DMS53 treated with DMSO at 0.1 percent for 48 hours (cell line): ENCODE results near the gene CNOT1.

Source experiments
- DNase-seq: peaks from one replicate; lab custom pipeline; 2025; ENCODE audit not compliant: unreplicated experiment; lab: John Stamatoyannopoulos, UW

Gene CNOT1

DNA sequence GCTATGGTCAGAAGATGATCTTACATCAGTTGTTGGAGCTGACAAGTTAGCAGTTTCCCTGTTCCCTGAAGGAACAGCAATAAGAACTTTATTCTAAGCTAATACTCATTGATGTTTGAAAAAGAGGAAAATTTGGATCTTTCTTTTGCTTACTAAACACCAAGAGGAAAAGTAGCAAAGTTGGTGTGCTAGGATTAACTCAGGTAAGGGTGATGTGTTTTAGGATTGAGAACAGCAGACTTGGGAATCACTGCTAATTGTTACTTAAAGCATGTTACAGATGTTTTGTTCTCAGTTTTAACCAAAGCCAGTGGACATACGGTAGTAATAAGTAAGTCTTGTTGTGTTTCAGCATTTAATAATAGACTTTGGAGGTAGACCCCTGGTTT lies 110.7 kb downstream of the CNOT1 start:
- DNase-seq, result no peak

DNA sequence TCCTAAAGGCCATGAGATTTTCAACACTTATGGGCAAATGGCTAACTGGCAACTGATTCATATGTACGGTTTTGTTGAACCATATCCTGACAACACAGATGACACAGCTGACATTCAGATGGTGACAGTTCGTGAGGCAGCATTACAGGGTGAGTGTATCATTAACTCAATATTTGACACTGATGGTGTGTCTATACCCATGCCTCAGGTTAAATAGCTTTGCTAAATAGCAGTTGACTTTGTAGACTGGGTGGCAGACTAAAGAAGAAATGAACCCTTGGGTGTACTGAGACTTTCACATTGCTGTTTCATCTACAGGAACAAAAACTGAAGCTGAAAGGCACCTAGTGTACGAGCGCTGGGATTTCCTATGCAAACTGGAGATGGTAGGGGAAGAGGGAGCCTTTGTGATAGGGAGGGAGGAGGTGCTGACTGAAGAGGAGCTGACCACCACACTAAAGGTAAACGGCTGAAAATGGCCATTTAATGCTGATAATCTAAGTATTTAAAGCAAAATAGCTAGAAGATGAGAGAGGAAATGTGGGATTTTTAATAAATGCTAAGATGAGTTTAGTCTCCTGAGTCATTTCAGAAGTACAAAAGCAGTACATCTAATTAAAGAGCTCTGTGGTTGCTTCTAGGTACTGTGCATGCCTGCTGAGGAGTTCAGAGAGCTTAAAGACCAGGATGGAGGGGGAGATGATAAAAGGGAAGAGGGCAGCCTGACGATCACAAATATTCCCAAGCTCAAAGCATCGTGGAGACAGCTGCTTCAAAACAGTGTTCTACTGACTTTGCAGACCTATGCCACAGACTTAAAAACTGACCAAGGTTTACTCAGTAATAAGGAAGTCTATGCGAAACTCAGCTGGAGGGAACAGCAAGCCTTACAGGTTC lies 111.3 kb downstream of the CNOT1 start:
- DNase-seq, result no peak

DNA sequence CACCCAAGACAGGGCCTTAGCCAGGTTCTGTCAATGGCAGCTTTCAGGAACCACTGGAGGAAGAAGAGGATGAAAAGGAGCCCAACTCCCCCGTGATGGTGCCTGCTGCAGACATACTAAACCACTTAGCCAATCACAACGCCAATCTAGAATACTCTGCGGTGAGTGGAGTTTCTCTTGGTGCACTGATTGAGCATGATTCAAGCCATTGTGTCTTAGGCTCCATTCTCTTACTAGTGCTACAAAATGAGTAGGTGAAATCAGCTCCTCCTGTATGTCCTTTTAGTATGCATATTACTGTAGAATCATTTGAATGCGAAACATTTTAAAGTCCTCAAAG lies 112.9 kb downstream of the CNOT1 start:
- DNase-seq, result no peak

DNA sequence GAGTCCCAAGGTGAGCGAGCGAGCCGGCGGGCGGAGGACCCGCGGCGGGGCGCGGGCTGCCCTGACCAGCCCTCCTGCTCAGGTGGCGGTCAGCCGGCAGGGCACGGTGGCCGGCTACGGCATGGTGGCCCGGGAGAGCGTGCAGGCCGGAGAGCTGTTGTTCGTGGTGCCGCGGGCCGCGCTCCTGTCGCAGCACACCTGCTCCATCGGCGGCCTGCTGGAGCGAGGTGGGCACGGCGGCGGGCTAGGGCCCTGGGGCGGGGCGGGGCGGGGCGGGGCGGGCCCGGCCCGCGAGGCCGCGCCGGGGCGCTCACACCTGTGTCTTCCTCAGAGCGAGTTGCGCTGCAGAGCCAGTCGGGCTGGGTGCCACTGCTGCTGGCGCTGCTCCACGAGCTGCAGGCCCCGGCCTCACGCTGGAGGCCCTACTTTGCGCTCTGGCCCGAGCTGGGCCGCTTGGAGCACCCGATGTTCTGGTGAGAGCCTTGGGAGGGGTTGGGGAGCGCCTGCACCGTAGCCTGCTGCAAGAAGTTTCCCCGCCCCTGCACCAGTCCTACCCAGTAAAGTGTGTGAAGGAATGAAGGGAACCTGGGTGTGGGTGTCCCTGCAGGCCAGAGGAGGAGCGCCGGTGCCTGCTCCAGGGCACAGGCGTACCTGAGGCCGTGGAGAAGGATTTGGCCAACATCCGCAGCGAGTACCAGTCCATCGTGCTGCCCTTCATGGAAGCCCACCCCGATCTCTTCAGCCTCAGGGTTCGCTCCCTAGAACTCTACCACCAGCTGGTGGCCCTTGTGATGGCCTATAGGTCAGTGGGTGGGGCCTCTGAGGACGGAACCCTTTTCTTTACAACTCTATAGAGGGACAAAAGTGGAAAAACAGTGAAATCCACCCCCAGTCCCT lies 113.5 kb downstream of the CNOT1 start:
- DNase-seq, result no peak

DNA sequence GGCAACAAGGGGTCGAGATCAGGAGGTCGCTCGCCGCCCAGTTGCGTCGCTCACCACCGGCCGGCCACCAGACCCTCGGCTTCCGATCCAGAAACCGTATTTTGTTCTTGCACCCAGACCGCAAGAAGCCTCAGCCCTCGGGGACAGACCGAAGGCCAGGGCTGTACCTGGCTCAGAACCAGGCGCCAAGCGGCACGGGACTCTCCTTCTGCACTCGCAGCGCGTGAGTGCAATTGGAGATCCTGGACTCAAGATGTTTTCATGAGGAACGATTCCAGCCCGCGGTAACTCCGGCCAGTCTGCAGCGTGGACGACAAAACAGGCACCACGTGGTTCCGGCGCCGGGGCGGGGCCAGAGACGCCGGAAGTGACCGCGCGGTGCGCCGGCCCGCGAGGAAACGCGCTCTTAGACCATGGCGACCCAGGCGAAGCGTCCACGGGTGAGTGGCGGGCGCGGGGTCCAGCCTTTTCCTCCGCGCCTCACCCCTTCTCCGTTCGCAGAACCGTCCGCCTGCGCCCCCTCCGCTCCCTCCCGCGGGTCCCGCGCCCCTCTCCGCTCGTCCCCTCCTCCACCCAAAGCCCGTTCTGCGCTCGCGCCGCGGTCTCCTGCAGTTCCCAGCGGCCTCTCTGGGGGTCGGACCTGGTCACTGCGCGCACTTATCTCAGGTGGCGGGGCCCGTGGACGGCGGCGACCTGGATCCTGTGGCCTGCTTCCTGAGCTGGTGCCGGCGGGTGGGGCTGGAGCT lies 114.3 kb downstream of the CNOT1 start, which contains the start of gene SETD6:
SETD6 (plus strand) TSS at position 393 of the 746 bp plus-strand sequence; CDS start at position 414, 21 bp downstream.
- DNase-seq, result peak; percentile 64

DNA sequence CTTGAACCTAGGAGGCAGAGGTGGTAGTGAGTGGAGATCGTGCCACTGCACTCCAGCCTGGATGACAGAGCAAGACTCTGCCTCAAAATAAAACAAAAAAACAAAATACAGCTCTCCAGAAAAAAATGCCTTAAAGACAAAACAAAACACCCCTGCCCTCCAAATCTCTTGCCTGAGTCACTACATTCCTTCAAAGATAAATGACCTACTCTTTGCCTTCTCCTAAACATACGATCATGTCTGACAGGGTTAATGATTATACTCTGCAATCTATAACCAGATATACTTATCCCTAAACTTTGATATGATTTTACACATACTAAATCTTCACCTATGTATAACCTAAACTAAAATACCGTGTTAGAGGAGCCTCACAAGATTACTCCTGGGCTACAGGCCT lies 115.8 kb downstream of the CNOT1 start:
- no peak for DNase-seq

DNA sequence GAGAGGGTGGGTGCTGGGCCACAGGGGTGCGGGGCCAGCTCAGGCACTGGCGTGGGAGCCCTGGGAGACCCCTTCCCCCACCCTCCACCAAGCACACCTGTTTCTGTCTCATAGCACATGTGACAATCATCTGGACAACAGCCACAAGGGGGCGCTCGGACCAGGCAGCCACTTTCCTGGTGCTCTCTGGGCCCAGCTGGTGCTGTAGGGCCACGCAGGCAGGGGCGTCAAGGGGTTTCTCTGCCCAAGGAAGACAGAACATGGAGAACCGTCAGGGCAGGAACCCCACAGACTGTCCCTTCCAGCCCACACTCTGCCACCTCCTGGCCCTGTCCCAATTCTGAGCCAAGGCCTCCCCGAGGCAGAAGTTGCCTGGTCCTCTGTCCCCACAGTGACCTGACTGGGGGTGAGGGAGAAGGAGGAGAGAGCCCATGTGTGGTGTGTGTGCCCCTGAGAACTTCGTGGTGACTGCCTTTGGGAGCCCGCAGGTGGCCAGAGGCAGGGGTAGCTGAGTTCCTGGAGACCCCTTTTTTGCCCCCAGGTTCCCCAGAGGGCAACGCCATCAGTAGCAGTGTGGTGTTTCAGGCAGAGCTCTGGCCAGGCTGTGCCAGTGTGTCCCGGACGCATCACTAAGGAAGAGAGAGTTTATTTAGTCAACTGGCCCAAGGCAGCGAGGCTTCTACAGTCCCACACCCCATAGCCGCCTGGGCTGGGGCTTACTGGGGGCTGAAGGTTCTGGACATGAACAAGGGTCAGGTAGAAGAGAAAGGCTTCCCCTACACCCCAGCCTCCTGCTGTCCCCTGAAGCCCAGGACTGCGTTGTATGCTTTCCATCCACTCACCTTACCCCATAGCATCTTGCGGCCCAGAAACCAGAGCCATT lies 117.5 kb downstream of the CNOT1 start:
- DNase-seq, result peak; percentile 11

DNA sequence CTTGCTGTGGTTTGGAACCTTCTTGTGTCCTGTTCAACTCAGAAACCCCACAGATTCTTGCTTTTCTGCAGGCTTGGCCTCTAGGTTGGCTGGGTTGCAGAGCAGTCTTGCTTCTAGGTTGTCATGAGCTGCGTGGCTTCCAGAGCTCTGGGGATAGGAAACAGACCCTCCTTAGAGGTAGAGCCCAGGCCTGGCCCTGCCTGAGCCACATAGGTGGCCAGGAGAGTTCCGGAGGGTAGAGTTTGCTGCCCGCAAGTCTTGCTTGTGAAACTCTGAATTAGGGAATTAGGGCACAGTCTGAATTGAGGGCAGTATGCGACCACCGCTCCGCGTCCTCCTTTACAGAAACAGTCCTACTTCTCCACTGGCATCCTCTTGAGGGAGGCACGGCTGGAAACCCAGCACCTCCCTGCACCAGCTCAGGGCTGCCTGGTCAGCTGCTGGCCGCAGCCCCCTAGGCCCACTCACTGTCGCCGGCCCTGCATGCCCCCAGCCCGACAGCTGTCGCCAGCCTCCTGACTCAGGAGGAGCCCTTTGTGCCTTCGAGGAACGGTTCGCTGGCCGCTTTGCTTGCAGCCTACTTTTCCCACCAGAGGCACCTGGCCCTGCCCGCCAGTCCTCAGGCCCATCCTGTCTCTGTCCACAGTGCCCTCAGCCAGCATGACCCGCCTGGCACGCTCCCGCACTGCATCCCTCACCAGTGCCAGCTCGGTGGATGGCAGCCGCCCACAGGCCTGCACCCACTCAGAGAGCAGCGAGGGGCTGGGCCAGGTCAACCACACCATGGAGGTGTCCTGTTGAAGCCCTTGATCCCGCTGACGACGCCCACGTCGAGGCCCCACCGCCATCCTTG lies 118.6 kb downstream of the CNOT1 start:
- DNase-seq, result no peak

DNA sequence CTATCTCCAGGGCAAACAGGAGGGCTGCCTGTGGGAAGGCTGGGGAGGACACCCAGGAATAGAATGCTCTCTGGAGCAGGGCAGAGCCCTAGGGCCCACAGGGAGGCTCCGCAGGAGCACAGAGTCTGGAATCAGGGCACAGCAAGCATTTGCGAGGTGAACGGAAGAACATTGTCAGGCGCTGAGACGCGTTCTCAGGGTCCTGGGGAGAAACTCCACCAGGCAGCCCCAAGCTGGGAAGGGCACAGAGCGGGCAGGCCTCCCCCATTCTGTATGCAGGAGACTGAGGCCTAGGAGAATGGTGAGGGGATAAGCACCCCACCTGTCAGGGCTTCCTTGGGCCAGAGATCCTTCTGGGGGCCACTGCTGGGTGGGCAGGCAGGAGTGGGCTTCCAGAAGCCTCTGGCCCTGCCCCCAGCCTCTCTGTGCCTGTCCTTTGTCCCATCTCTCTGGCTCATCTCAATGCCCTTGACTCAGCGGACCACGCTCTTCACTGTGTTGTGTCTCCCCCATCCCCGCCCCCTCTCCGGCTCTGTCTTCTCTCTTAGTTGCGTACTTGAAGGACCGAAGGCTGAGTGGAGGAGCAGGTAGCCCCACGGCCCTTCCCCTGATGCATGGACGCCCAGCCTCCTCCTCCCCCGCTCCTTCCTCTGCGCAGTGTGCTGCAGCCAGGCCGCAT lies 119.4 kb downstream of the CNOT1 start:
- DNase-seq, result no peak

DNA sequence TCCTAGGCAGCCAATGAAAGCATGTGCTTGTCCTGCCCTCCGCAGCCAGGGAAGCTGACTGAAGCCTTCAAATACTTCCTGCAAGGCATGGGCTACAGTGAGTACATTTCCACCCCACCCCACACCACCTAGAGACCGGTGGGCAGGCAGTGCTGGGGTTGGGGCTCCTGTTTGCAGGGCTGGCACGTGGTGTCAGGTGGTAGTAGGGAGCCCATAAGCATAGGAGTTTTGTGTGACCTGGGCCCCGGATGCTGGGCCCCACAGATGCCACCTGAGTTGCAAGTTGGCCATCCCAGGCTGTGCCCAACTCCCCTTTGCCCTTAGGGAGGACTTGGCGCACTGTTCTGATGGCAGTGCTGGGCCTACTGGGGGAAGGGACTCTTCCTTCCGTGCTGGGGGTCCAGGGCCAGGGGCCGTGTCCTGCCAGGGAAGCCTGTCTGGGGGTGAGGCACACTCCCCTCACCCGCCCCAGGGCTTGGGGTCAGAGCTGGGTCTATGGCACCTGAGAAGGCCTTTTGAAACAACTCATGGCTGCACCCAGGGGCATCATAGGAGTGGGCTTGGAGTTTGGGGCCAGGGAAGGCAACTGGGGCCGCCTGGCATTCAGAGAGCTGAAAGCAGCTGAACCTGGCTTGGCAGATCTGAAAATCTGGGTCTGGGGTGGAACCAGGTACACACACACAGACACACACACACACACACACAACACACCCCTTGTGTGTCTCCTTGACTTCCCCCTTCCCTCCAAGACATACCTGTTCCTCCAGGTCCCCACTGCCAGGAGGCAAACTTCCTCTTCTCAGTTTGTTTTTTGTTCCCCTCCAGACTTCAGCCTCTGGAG lies 120.2 kb downstream of the CNOT1 start:
- no peak for DNase-seq

DNA sequence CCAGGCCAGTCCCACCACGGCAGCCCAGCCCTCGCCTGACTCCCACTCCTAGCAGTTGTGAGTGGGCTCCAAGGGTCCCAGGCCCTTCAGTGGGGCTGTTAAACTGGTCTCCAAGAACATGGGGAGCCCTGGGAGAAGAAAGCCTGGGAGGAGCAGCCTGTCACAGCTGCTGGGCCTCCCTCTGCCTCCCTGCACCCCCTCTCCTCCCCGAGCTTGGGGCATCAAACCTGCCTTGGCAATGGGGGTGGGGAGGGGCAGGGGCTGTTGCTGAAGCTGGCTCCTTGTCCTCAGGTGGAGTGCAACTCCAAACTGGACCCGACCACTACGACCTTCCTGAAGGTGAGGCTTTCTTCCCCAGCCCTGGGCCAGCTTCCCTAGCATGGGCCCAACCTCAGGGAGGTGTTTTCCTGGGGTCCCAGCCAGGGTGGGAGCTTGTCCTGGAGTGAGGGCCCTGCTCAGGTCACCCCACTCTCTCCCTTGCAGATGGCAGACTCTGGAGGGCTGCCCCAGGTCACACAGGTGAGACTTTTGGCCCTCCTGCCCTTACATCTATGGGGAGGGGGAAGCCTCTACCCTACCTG lies 120.9 kb downstream of the CNOT1 start:
- no peak for DNase-seq

DNA sequence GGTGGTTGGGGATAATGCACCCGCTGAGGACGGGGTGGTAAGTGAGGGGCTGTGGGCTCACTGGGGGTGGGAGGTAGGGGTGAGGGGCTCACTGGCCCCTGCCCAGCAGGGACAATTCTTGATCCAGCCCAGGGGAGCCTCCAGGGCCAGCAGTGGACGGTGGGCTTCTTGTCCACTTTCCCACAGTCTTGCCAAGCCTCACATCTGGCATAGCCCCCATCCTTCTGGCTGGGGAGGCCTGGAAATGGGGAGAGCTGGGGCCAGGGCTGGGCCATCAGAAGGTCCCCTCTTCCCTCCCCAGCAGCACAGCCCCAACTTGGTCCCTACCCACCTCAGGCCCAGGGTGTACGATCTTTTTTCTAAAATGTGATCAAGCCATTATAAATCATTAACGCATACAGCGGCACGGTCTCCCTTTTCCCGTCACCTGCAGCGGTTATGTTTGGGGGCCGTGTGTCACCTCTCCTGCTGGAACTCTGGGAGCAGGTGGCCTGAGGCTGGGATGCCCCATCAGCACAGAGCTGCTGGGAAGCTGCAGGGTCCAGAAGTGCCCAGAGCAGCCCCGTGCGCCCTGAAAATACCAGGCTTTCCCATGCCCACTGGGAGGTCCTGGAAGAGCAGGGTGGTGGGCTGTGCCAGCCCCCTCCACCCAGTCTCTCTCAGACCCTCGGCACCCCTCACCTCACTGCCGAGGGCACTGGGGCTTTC lies 121.5 kb downstream of the CNOT1 start:
- no peak for DNase-seq

DNA sequence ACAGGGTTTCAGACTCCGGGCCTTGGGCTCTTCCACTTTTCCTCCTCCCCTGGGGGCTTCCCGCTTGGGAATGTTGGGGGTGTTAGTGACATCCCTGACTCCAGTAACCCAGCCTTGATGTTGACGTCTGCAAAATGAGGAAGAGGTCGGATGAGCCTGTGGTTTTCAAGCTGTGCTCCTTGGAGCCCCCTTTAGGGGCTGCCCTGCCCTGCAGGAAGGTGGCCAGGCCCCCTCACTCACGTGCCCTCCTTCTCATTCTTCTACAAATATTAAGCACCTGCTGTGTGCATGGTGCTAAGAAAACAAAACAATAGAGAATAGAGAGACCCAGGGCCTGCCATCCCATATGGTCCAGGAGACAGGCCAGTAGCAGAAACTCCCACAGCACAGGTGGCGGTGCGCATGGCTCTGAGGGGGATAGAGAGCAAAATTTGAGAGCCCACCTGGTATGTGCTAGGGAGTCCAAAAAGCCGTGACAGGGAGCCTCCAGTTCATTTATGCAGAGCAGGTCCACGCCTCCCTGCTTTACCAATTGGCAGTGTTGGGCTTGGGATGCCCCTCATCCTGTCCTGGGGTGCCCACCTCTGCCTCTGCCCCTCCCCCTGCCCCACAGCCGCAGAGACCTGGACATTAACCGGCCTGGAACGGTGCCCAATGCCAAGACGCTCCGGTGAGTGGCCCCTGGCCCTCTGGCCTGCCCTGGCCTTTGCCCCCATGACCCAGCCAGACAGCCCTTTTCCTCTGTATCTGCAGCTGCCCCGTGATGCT lies 122.2 kb downstream of the CNOT1 start:
- DNase-seq, result no peak

DNA sequence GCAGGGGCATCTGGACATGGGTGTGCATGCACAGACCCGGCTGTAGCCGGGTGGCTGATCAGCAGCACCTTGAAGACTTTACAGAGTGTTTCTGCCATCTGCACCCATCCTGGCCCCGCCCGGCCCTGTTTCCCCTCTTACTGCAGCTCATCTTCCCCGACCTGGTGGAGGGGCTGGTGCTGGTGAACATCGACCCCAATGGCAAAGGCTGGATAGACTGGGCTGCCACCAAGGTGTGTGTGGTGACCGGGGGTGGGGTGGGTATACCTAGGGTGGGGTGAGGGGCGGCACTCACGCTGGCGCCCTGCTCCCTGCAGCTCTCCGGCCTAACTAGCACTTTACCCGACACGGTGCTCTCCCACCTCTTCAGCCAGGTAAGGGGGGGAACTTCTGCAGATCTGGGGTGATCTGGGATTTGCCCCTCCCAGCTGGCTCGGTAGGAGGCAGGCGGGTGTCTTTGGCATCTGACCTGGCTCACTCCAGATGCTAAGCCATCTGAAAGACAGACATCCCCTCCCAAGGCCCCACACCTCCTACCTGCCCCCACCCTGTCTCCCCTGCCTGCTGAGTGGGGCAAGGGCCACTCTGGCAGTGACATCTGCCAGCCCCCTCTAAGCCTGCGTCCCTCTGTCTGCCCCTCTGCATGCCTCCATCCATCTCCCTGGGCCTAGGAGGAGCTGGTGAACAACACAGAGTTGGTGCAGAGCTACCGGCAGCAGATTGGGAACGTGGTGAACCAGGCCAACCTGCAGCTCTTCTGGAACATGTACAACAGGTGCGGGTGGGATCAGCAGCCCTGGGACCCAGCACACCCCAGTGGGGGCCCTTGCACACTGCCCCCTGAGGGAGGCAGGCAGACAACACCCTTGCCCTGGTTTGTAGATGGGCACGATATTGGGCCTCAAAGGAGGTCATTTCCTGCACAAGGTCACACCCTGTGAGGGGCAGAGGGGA lies 123.1 kb downstream of the CNOT1 start:
- DNase-seq, result no peak
